GM21423 (cell line): ENCODE measurements around the gene NOP56.

ENCODE experiments used
- ATAC-seq: cut with Tn5 transposase; IDR thresholded peaks from one replicate; pipeline ENCODE4 v1.9.1; 2021; ENCODE audit warnings: mild to moderate bottlenecking, moderate library complexity; ENCODE audit not compliant: unreplicated experiment

NOP56 gene

GRCh38 chr20:2640260-2640659 is 12.2 kb upstream of the NOP56 start:
- ATAC-seq: no peak

DNA sequence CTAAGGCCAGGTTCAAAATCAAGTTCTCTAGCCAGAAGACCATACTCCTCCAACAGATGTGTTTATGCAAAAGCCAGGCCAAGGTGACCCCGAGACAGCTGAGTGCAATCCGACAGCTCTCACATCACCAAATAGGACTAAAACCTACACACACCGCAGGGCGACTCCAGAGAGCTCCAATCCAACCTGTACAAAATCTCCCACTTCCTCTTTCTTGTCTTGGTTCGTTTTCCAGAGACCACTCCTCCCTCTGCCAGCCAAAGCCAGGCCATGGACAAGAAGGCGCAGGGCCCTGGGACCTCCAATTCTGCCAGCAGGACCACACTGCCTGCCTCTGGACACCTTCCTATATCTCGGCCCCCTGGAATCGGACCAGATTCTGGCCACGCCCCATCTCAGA is 11.5 kb upstream of the NOP56 start:
- no peak for ATAC-seq

DNA sequence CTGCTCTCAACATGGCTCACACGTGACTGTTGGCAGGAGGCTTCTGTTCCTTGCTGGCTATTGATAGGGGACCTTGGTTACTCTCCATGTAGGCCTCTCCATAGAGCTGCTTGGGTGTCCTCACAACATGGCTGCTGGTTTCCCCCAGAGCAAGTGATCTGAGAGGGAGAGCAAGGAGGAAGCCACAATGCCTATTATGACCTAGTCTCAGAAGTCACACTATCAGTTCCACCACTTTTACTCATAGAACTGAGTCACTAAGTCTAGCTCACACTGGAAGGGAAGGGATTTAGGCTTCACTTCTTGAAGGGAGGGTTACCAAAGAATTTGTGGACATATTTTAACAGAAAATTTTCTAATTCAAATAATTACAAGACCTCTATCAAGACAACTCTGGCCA is 8.7 kb upstream of the NOP56 start:
- ATAC-seq: no peak

GRCh38 chr20:2652724-2653555 is 508 bp downstream of the NOP56 start:
- peak; percentile 36 for ATAC-seq

DNA sequence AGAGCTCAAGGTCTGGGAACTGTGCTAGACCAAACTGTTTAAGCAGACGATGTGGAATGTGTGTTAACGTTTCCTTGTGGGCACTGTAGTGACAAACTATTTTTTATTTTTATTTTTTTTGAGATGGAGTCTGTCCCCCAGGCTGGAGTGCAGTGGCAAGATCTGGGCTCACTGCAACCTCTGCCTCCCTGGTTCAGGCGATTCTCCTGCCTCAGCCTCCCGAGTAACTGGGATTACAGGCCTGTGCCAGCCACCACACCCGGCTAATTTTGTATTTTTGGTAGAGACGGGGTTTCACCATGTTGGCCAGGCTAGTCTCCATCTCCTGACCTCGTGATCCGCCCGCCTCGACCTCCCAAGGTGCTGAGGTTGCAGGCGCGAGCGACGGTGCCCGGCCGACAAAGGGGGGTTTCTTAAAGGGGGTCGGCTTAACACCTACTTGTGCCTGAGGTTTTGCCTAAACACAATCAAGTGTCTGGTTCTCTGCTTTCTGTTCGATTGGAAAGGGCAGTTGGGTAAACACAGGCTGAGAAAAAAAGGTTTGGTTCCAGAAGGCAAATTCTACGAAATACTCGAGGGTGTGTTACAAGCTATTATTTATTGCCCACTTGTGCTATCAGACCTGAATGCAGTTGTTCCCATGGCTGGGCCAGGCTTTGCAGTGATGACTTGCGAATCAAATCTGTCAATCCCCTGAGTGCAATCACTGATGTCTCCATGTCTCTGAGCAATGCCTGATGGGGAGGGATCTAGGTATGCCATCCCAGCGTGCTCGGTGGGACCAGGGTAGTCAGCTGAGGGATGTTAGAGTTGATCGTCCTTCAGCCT is 1.3 kb downstream of the NOP56 start:
- no peak for ATAC-seq

DNA sequence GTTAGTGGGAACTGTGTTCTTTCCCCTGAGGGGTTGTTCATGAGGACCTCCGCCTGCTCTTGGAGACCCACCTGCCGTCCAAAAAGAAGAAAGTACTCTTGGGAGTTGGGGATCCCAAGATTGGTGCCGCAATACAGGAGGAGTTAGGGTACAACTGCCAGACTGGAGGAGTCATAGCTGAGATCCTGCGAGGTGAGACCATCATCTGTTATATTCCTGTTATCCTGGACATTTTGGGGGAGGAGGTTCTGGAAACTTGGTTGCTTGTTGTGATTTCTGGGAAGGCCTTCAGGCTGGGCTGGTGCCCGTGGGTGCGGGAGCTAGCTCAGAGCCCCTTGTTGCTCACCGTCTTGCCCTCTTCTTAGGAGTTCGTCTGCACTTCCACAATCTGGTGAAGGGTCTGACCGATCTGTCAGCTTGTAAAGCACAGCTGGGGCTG is 2.0 kb downstream of the NOP56 start:
- no peak for ATAC-seq

DNA sequence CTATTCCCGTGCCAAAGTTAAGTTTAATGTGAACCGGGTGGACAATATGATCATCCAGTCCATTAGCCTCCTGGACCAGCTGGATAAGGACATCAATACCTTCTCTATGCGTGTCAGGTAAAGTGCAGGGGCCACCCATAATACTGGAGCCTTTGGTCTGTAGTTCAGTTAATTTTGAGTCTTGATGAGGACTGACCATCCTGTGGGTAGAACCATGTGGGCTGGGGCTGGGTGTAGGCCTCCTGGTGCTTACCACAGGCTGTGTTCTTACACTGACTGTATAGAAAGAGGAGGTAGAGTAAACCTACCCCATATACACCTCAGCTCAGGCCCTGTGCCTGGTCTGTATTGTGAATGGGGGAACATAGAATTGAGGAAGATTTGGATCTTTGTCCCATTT is 2.4 kb downstream of the NOP56 start:
- no peak for ATAC-seq

GRCh38 chr20:2655331-2656116 is 3.1 kb downstream of the NOP56 start:
- no peak for ATAC-seq

DNA sequence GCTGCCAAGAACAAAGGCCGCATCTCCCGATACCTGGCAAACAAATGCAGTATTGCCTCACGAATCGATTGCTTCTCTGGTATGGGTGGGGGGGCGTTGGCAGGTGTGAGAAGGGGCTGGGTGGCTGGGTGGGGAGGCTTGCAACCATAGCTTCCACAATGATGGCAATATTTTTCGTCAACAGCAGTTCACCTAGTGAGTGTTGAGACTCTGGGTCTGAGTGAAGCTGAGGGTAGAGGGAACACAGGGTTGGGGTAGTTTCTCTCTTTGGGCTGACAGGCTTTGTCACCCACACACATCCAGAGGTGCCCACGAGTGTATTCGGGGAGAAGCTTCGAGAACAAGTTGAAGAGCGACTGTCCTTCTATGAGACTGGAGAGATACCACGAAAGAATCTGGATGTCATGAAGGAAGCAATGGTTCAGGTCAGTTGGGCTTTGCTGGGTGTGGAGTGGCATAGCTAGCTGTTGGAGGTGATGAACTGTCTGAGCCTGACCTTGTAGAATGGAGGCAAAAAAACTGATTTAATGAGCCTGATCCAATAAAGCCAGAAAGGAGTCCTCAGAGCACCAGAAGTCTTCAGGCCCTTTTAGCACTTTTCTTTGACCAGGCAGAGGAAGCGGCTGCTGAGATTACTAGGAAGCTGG is 4.2 kb downstream of the NOP56 start:
- ATAC-seq: no peak

DNA sequence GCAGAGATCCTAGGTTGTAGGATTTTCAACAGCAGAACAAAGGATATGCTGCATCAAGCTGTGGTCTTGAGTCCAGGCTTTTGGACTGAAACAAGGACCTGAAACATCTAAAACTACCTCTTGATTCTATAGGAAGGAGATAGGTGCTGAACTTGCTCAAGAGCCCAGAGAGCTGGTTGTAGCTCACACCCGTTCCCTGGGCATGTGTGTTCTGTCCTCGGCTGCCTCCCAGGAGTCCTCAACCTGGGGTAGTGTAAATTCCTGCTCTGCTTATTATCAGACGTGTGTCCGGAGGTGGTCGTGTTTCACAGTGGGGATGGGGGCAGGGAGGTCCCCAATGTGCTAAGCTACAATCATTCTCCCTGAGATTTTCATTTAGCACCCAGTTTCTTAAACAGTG is 4.8 kb downstream of the NOP56 start:
- no peak for ATAC-seq

DNA sequence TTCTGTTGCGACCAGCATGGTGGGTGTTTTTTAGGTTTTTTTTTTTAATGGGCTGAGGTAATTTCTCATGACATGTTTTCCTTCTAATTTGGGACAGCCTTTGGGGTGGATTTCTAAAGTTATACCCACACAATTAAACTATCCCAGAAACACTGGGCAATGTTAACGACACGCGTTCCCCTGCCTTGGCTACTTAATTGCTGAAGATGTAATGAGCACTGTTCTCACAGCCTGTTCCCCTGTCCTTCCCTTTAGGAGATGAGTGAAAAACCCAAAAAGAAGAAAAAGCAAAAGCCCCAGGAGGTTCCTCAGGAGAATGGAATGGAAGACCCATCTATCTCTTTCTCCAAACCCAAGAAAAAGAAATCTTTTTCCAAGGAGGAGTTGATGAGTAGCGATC is 5.2 kb downstream of the NOP56 start:
- no peak for ATAC-seq

GRCh38 chr20:2658414-2659354 is 6.3 kb downstream of the NOP56 start:
- ATAC-seq: no peak

- no peak for ATAC-seq
Measured at GRCh38 chr20:2659547-2659946, 7.1 kb downstream of the NOP56 start.

DNA sequence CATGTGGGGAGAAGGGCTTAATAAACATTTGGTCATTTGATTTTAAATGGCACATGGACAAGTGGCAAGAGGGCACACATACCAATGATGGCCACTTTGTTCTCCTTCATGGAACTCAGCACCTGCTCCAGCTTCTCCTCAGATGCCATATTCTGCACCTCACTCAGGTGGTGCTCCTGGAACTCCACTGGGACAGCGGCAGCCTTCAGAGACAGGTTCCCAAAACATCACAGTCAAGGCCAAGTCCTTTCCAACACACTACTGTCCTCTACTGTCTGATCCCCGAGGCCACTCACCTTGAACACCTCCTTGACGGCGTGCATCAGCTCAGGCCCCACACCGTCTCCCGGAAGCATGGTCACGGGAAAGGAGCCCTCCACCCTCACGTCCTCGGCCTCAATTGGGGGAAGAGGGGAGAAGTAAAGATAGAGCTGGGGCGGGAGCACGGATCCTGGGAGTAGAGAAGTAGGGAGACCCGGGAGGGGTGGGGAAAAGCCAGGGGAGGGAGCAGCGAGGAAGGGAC is 11.0 kb downstream of the NOP56 start:
- ATAC-seq: no peak

- peak; percentile 90 for ATAC-seq
Measured at GRCh38 chr20:2663887-2664719, 11.7 kb downstream of the NOP56 start, which contains the start of gene IDH3B. TSS of gene IDH3B (minus strand) at chr20:2664216. CDS start at chr20:2664188, 28 bp downstream.

- ATAC-seq: no peak
Measured at GRCh38 chr20:2671977-2672376, 19.5 kb downstream of the NOP56 start.

- no peak for ATAC-seq
Measured at GRCh38 chr20:2672446-2672845, 20.0 kb downstream of the NOP56 start.

- ATAC-seq: no peak
Measured at GRCh38 chr20:2673453-2673852, 21.0 kb downstream of the NOP56 start.
